SK-N-SH (cell line): Measurements from ENCODE around the gene MYO9A. TPM values are rescaled to one million over a fixed set of nuclear protein-coding genes. Genes with fewer than 3 reads are reported as not detected.

Source experiments
- CTCF ChIA-PET: fragments of 300-600, 350-600 bp; formaldehyde crosslinking; extraction: SDS; loops from one replicate; lab custom pipeline; 2021; lab: Yijun Ruan, JAX
- POLR2A ChIA-PET: fragments of 350-600 bp; sonication (Branson Sonifier 250); formaldehyde crosslinking; extraction: SDS; loops from one replicate; lab custom pipeline; 2020; ENCODE audit warnings: antibody characterized with exemption, inconsistent platforms; lab: Yijun Ruan, JAX
- DNase-seq: peaks from one replicate; pipeline ENCODE4 v3.0.0; 2012
- H2AFZ ChIP-seq: fragments of 200-600 bp; sonication (generic); 2 replicates; pipeline ENCODE4 v1.8.1; 2016; ENCODE audit warnings: antibody characterized with exemption, mild to moderate bottlenecking, low read depth
- H3F3A ChIP-seq: fragments of 200-600 bp; sonication (generic); replicated peaks from 2 replicates; pipeline ENCODE3; 2016; ENCODE audit warnings: antibody characterized with exemption, mild to moderate bottlenecking; ENCODE audit not compliant: insufficient read depth
- H3K27ac ChIP-seq, 2 experiments: fragments of 200-500 bp in 1 of 2; fragments of 200-600 bp in 1 of 2; sonication (Bioruptor generic) in 1 of 2; sonication (generic), shearing (Covaris generic) in 1 of 2; 2 replicates each; pipeline versions ENCODE4 v1.5.1 to v1.6.1; 2014 to 2016; ENCODE audit warnings: low read depth in 2 of 2, inconsistent platforms in 1 of 2, low read length in 1 of 2, mild to moderate bottlenecking in 1 of 2, mixed read lengths in 1 of 2
- H3K27me3 ChIP-seq: fragments of 200-600 bp; sonication (generic), shearing (Covaris generic); 2 replicates; pipeline ENCODE4 v1.6.1; 2016; ENCODE audit warnings: mixed run types; ENCODE audit not compliant: insufficient read depth
- H3K36me3 ChIP-seq, 2 experiments: fragments of 200-500 bp in 1 of 2; fragments of 200-600 bp in 1 of 2; sonication (Bioruptor generic) in 1 of 2; sonication (generic) in 1 of 2; replicated peaks in 1 of 2; 2 replicates each; pipeline versions ENCODE3 to v1.5.1; 2014 to 2016; ENCODE audit warnings: low read length in 1 of 2, mild to moderate bottlenecking in 1 of 2; ENCODE audit not compliant: insufficient read depth in 2 of 2, control insufficient read depth in 1 of 2
- H3K4me1 ChIP-seq, 2 experiments: fragments of 200-500 bp in 1 of 2; fragments of 200-600 bp in 1 of 2; sonication (Bioruptor generic) in 1 of 2; sonication (generic), shearing (Covaris generic) in 1 of 2; 2 replicates each; pipeline versions ENCODE4 v1.5.1 to v1.6.1; 2014 to 2016; ENCODE audit warnings: low read depth in 1 of 2, low read length in 1 of 2, mixed run types in 1 of 2; ENCODE audit not compliant: insufficient read depth in 2 of 2, control insufficient read depth in 1 of 2
- H3K4me2 ChIP-seq: fragments of 200-600 bp; sonication (generic), shearing (Covaris generic); 2 replicates; pipeline ENCODE4 v1.6.1; 2017; ENCODE audit warnings: mixed run types
- H3K4me3 ChIP-seq, 2 experiments: fragments of 200-500 bp in 1 of 2; fragments of 200-600 bp in 1 of 2; sonication (Bioruptor generic) in 1 of 2; sonication (generic), shearing (Covaris generic) in 1 of 2; 2 replicates each; pipeline versions ENCODE4 v1.5.1 to v1.8.1; 2014 to 2016; ENCODE audit warnings: low read depth in 2 of 2, inconsistent platforms in 1 of 2, low read length in 1 of 2, mild to moderate bottlenecking in 1 of 2, mixed read lengths in 1 of 2, moderate library complexity in 1 of 2
- H3K79me2 ChIP-seq: fragments of 200-600 bp; sonication (generic); 2 replicates; pipeline ENCODE4 v1.8.1; 2017; ENCODE audit warnings: mild to moderate bottlenecking; ENCODE audit not compliant: insufficient read depth
- H3K9ac ChIP-seq: fragments of 200-600 bp; sonication (generic); 2 replicates; pipeline ENCODE4 v1.6.1; 2017; ENCODE audit warnings: mixed run types
- H3K9me2 ChIP-seq: fragments of 200-600 bp; sonication (generic); 2 replicates; pipeline ENCODE4 v1.6.1; 2017; ENCODE audit warnings: mixed run types
- H3K9me3 ChIP-seq: fragments of 200-600 bp; sonication (generic); 2 replicates; pipeline ENCODE4 v1.6.1; 2017; ENCODE audit warnings: mixed run types, mild to moderate bottlenecking, moderate library complexity
- H4K20me1 ChIP-seq: fragments of 200-600 bp; sonication (generic); 2 replicates; pipeline ENCODE4 v1.6.1; 2017; ENCODE audit warnings: mild to moderate bottlenecking, mixed run types; ENCODE audit not compliant: insufficient read depth
- CHD2 ChIP-seq: fragments of 150-350 bp; IDR thresholded peaks from 2 replicates; pipeline ENCODE4 v1.6.1; 2018; ENCODE audit warnings: low read length; ENCODE audit not compliant: partially characterized antibody
- CTCF ChIP-seq: fragments of 200-600 bp; sonication (generic); IDR thresholded peaks from 2 replicates; pipeline ENCODE4 v1.6.1; 2017; ENCODE audit warnings: antibody characterized with exemption, mild to moderate bottlenecking, moderate library complexity
- FOSL2 ChIP-seq: IDR thresholded peaks from 2 replicates; pipeline ENCODE4 v1.4.0; 2012; ENCODE audit warnings: low read depth, mild to moderate bottlenecking, moderate library complexity, borderline replicate concordance
- FOXJ3 ChIP-seq: sonication (generic); formaldehyde crosslinking; IDR thresholded peaks from 2 replicates; pipeline ENCODE4 v1.5.1; 2020; ENCODE audit warnings: mild to moderate bottlenecking, missing genetic modification reagents
- GATA2 ChIP-seq: sonication (generic); formaldehyde crosslinking; IDR thresholded peaks from 2 replicates; pipeline ENCODE4 v1.5.0; 2020; ENCODE audit warnings: mild to moderate bottlenecking, missing genetic modification reagents
- JUND ChIP-seq: IDR thresholded peaks from 2 replicates; pipeline ENCODE4 v1.4.0; 2012
- MAX ChIP-seq: IDR thresholded peaks from 2 replicates; pipeline ENCODE4 v1.4.0; 2012; ENCODE audit warnings: low read depth
- MEF2A ChIP-seq: IDR thresholded peaks from 2 replicates; pipeline ENCODE4 v1.4.0; 2012; ENCODE audit warnings: low read depth, borderline replicate concordance
- MXI1 ChIP-seq: IDR thresholded peaks from 2 replicates; pipeline ENCODE4 v1.6.1; 2012; ENCODE audit warnings: mild to moderate bottlenecking, low read depth, low read length, improper control_type of control experiment
- NFIC ChIP-seq: IDR thresholded peaks from 2 replicates; pipeline ENCODE4 v1.4.0; 2012; ENCODE audit warnings: borderline replicate concordance
- NRF1 ChIP-seq: IDR thresholded peaks from 2 replicates; pipeline ENCODE4 v1.6.1; 2012; ENCODE audit warnings: low read depth, mild to moderate bottlenecking, low read length
- PBX3 ChIP-seq: IDR thresholded peaks from 2 replicates; pipeline ENCODE4; 2012
- REST ChIP-seq: IDR thresholded peaks from 2 replicates; pipeline ENCODE4 v1.6.1; 2012; ENCODE audit warnings: mild to moderate bottlenecking, low read depth, low read length, moderate library complexity
- RXRA ChIP-seq: IDR thresholded peaks from 2 replicates; pipeline ENCODE4 v1.4.0; 2012; ENCODE audit warnings: low read depth, mild to moderate bottlenecking, borderline replicate concordance
- SIN3A ChIP-seq: IDR thresholded peaks from 2 replicates; pipeline ENCODE4 v1.6.1; 2012; ENCODE audit warnings: low read depth, mild to moderate bottlenecking, low read length, moderate library complexity, borderline replicate concordance
- TAF1 ChIP-seq: IDR thresholded peaks from 2 replicates; pipeline ENCODE4 v1.6.1; 2012; ENCODE audit warnings: low read depth, mild to moderate bottlenecking, low read length, moderate library complexity, borderline replicate concordance
- TCF12 ChIP-seq: IDR thresholded peaks from 2 replicates; pipeline ENCODE4 v1.4.0; 2012
- TEAD4 ChIP-seq: IDR thresholded peaks from 2 replicates; pipeline ENCODE4 v1.4.0; 2012; ENCODE audit warnings: mild to moderate bottlenecking, borderline replicate concordance; ENCODE audit not compliant: insufficient read depth
- USF2 ChIP-seq: fragments of 150-350 bp; IDR thresholded peaks from 2 replicates; pipeline ENCODE4 v1.6.1; 2017; ENCODE audit warnings: antibody characterized with exemption, low read length, low read depth, borderline replicate concordance
- ZBTB33 ChIP-seq: IDR thresholded peaks from 2 replicates; pipeline ENCODE4 v1.4.0; 2012; ENCODE audit warnings: low read depth, borderline replicate concordance
- WGBS: methylation state at CpG from one replicate; pipeline ENCODE4 v1.1.6; 2017; ENCODE audit warnings: low lambda C conversion rate; 5-methylcytosine and 5-hydroxymethylcytosine counted together
- polyA plus RNA-seq, 3 experiments: library from polyadenylated mRNA; depleted of rRNA; stranded (reverse); fragments of >200 nt; gene quantifications; 2 replicates each; pipeline ENCODE4 v1.2.3, GENCODE V29; 2012

MYO9A gene
- polyA plus RNA-seq, 1 of the 3 experiments (the other 2 are of a cell fraction) = 4.1 TPM

GRCh38 chr15:72113347-72114031, 4.5 kb downstream of the MYO9A start:
- WGBS = 89% methylated on average over 4 of the region's 4 CpGs
- peaks cover 88% of the 10 kb centered on the region for H3K79me2 ChIP-seq

More at GRCh38 chr15:72113347-72114031, 4.5 kb downstream of the MYO9A start:
- H3K4me3 ChIP-seq = no peak overlapping the region
- peaks cover 57% of the 10 kb centered on the region for H4K20me1 ChIP-seq
- H2AFZ ChIP-seq = no peak overlapping the region
- TF ChIP-seq CHD2 (no peak), USF2 (no peak), MAX (no peak), NFIC (no peak), NRF1 (no peak), GATA2 (CRISPR knock-in tag) (no peak), ZBTB33 (no peak), FOSL2 (no peak), TEAD4 (no peak), MEF2A (no peak), MXI1 (no peak), TCF12 (no peak), FOXJ3 (CRISPR knock-in tag) (no peak), REST (no peak), PBX3 (no peak), JUND (no peak), CTCF (no peak), SIN3A (no peak), TAF1 (no peak), RXRA (no peak)
- no peaks in the 10 kb centered on the region for H3K9me2 ChIP-seq
- H3F3A ChIP-seq = peaks cover 8% of the 10 kb centered on the region
- no peaks in the 10 kb centered on the region for H3K36me3 ChIP-seq
- H3K9me3 ChIP-seq = no peaks in the 10 kb centered on the region
- no peaks in the 10 kb centered on the region for H3K27me3 ChIP-seq
- no peak overlapping the region for H3K27ac ChIP-seq
- POLR2A ChIA-PET = no interaction called here
- CTCF ChIA-PET = interaction anchor here (1.0 to 1.7 kb wide), 5 partner anchors 9 to 43 kb away, joined by 3 to 7 read pairs (median 4); no protein-coding TSS in a partner anchor
- H3K4me2 ChIP-seq = no peak overlapping the region; the same call in 1 of the 2 replicates
- no peak for DNase-seq
- H3K9ac ChIP-seq = no peak overlapping the region
- peaks cover 0 to 6% of the 10 kb centered on the region in 2 experiments; a peak in 3 of 4 replicates for H3K4me1 ChIP-seq
